CD4-positive, alpha-beta T cell treated with Interleukin-6 at 100 ng/mL for 8 hours (primary cell): Measurements from ENCODE around the gene ITPR2.
A peak's percentile ranks its signal among the peaks of the same experiment; 100 is the strongest.
"Not testable (repeated sequence)": the region's sequence is repeated elsewhere in the genome, so short reads cannot be mapped to it uniquely, and the experiment has no call there.

Experiments used
- DNase-seq: peaks from one replicate; pipeline ENCODE4 v3.0.0-alpha.2; 2020; ENCODE audit warnings: mixed read lengths, low spot score

The ITPR2 gene

DNA sequence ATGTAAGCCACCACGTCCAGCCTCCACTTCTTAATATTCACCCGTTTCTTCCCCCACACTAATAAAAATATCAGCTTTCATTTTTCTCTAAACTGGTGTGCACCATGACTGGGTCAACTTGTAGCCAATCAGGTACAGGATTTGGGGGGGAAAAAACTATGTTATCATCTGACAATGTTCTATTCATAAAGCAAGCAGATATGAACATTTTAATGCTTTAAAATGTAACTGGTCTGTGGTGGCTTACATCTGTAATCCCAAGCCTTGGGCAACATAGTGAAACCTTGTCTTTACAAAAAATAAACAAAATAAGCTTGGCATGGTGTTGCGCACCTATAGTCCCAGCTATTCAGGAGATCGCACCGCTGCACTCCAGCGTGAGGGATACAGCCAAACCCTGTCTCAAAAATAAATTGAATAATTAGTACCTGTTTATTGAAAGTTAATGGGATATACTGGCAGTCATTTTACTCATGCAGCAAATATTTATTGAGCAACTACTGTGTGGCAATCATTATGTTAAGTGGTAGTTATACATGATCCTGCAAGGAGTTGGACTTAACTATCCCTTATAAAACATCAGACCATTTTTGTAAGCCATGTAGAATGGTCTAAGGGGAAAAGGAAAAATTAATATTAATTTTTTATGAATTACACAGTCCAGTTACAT lies 15.3 kb upstream of the ITPR2 start:
- no peak for DNase-seq

DNA sequence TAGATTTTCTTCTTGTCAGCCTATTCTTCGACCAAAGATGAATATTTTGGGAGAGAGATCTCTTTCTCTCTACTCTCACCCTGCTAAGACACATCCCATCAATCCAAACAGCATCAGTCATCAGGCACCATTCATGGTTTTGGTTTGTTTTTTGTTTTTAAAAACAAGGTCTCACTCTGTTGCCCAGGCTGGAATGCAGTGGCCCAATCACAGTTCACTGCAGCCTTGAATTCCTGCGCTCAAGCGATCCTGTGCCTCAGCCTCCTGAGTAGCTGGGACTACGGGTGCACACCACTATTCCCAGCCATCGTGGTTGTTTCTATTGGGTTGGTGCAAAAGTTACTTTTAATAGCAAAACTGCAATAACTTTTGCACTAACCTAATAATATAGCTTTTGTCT lies 14.4 kb upstream of the ITPR2 start:
- DNase-seq = no peak

DNA sequence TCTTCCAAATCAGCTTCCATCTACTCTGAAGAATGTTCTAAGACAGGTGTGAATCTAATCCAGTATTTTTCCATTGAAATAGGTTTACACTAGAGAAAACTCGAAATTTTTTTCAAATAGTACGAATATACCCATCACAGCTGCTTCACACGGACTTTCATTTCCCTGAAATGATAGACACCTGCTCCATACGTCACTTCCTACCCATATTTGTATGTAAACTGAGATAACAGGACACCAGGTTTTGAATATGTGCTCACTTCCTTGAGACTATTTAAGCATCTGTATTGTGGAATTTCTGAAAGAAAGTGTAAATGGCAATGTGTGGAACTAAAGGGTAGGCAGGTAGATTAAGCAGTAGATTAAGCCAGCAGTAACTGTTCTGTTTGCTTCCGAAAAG lies 13.4 kb upstream of the ITPR2 start:
- no peak for DNase-seq

DNA sequence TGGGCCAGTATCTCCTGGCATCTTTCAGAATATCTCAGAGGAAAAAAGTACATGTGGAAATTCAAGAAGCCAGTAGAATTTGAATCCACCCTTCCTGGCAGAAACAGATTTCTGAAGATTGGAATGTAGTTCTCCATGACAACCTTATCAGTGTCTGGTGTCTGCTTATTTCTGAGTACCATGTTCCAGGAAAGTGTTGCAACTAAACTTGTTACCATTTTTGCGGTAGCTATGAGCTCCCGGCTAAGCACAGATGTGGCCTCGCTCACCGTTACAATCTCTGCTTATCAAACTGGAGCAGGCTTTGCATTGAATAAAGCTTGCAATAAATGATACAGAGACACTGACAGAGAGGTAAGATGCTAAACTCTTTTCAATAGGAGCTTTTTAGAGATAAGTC lies 13.0 kb upstream of the ITPR2 start:
- no peak for DNase-seq

DNA sequence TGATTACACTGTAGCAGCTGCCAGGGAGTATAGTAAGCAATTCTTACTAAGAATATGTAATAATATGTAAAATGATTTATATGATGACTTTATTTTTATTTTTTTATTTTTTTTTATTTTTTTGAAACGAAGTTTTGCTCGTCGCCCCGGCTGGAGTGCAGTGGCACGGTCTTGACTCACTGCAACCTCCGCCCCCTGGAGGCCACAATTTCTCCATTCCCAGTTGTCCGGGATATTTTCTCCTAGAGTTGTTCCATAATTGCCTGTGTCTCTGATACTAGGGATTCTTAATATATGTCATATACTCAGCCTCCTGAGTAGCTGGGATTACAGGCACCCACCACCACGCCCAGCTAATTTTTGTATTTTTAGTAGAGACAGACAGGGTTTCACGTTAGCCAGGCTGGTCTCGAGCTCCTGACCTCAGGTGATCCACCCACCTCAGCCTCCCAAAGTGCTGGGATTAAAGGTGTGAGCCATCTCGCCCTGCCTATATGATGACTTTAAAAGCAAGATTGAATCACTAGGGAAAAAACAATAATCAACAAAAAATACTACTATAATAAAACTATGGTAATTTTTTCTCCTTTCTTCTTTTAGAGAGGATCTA lies 12.2 kb upstream of the ITPR2 start:
- DNase-seq = no peak

DNA sequence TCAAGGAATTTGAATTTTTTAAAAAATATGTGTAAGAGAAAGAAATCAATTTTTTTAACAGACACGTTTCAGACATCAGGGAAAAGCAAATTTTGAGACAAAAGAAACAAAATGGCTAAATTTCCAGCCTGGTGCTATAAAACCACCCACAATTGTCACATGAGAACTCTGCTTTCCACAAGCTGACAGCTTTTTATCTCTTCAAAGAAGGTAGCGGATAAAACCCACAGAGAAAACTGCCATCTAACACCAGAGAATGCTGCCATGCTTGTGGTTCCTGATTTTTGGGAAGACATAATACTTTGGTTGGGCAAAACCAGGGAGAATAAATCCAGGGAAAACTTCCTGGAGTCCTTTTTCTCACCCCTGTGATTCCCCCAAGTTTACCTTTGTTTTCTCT lies 10.3 kb upstream of the ITPR2 start:
- DNase-seq = no peak

DNA sequence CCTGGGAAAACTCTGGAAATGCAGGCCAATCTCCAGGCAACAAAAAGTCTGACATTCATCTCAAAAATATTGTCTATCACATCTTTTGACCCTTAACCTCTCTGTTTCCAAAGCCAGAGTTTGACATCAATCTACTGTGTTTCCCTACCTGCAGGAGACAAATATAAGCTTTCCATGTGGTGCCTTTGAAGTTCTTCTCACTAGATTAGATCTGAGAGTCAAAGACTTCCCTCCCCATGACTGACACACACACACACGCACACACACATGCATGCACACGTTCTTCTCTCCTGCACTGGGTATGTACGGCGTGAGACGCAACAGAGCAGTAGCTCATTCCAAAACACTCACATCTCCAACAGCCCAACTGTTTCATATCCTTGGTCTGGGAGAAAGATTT lies 8.1 kb upstream of the ITPR2 start:
- no peak for DNase-seq

DNA sequence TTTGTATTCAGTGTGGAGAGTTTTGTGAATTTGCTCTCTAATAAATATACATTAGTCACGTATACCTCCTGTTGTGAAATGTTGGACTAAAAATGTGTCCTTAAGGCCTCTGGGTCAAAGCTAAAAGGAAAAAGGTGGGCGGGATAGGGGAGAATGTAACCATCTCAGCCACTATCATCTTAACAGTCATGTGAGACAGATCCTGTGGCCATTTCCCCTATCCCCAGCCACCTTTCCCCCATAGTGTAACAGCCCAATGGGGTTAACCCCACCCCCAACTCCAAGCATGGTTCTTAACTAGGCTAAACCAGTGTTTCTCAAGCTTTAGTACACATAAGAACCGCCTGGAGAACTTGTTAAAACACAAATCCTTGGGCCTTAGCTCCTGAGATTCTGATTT lies 6.5 kb upstream of the ITPR2 start:
- DNase-seq = no peak

DNA sequence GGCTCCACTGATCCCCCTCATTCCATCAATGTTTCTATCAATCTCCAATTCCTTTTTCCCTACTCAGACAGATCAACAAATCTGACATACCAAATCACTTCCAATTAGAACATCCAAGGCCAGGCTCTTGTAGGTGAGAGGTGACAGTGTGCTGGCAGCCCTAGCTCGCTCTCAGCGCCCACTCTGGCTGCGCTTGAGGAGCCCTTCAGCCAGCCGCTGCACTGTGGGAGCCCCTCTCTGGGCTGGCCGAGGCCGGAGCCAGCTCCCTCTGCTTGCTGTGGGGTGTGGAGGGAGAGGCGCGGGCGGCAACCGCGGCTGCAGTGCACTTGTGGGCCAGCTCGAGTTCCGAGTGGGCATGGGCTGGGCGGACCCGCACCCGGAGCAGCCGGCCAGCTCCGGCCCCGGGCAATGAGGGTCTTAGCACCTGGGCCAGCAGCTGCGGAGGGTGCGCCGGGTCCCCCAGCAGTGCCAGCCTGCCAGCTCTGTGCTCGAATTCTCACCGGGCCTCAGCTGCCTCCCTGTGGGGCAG lies 6.0 kb upstream of the ITPR2 start:
- DNase-seq = no peak

DNA sequence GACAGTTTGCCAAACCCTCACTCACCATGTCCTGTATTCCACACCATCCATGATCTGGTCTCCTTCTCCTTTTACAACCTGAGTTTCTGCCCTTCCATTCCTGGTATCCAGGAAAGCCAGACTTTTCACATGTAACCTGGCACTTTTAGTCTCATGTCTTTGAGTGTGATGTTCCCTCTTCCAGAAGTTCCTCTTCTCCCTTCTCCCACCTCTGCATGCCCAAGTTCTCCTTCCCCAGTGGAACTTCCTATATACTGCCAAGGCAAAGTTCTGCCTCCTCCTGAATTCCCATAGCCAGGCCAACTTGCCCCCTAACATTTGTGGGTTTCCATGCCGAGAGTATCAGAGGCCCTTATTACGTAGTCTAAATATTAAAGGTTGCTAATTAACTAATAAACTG lies 3.2 kb upstream of the ITPR2 start:
- DNase-seq = no peak

DNA sequence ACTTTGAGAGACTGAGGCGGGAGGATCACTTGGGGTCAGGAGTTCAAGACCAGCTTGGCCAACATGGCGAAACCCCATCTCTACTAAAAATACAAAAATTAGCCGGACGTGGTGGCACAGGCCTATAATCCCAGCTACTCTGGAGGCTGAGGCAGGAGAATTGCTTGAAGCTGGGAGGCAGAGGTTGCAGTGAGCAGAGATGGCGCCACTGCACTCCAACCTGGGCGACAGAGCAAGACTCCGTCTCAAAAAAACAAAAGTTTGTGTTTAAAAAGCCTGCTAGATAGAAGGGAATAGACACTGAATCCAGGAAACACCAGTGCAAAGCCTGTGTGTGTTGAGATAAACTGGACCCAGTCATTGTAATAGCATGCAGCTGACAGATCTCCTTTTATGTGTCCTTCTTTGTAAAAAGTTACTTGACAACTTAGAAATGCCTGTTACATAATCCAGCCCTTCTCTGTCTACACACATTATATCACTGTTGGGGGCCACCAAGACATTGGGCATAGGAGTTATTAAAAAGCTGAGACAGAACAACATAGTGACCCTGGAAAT lies 1.6 kb upstream of the ITPR2 start:
- not testable (repeated sequence) for DNase-seq

DNA sequence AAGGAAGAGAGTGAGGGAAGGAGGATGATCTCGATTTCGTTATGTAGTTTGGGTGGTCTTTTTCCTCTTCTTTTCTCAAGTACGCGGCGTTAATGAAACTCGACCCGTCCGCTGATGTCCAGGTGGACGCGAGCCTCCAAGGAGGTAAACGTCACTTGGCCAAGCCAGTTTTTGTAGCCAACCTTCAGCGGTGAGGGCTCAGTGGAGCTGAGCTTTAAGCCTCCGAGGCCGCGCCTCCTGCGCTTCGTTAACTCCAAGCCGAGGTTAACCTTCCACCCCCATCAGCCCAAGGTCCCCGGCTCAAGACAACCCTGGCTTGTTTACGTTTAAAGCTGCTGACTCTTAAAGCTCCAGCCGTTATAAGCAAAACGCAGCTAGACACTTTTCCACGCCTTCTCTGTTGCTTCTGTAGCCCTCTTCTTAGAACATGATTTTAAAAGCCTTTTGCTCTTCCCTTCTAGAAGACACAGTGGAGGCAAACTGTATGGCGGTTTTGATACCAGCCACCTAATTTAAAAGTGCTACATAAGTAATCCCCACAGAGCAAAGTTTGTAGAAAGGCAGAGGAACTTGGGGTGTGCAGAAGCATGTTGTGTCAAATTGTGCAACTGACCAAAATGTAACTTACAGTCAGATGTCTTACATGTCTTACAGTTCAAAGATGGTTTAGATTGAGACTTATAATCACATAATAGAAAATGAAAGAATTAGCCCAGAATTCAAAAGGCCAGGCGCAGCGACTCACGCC lies 923 bp upstream of the ITPR2 start:
- DNase-seq = no peak

DNA sequence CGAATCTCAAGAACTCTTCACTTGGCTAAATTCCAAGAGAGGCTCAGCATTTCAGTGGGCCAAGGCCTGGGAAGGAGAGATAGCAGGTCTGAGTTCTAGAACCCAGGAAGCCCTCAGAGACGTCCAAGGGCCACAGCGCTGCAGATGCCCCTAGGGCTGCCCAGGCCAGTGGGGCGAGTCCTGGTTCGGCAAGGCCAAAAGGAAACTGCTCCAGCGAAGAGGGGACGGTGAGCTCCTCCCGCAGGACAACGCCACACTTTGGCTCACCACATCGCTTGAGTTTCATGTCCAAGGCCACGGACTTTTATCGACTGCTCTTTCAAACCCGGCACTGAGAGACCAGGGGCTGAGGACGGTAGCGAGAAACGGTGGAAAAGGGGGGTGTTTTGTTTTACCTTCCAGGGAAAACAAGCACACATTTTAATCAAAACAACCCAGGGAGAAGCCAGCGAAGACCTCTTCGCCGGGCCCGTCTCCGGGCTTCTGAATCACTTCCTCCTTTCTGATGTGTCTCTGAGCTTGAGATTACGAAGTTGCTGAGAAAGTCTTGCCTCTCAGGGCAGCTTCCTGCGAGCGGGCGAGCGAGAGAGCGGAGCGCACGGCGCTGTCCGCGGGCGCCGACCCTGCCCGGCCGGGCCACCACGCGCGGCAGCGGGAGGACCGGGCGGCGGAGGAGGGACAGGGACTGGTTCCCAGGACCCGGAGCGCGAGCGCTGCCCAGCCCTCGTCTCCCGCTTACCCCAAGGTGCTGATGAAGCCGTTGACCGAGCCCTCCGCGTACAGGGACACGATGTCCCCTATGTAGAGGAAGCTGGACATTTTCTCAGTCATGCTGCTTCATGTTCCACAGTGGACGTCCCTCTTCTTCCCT lies 808 bp downstream of the ITPR2 start:
- DNase-seq = peak; percentile 60

DNA sequence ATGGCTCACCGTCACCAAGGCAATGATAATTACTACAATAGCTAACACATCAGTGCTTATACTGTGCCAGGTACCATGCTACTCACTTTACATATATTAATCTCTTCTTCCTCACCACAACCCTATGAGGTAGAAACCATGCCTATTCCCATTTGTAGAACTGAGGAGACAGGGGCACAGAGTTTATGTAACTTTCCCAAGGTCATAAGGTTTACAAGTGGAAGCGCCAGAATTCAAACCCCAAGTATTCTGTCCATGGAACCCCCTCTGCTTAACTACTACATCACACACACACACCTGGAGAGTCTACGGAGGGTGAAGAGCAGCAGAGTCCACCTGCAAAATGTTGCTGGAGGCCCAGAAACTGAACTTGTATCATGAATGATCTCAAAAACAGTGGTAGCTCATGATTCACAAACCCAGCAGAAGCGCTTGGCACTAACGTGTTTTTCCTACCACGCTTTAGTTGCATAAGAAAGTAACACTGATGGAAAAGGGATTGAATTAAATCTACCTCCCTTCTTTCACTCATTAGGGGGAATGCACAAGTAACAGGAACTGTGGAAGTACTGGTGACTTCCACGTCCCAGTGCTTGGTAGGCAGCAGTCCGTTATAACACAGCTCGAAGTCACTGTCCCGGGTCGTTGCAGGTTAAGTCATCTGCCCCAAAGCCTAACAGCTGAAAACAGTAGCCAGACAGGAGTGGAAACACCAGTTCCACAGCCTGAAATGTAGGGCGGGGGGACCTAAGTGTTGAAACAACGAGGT lies 2.0 kb downstream of the ITPR2 start:
- no peak for DNase-seq

DNA sequence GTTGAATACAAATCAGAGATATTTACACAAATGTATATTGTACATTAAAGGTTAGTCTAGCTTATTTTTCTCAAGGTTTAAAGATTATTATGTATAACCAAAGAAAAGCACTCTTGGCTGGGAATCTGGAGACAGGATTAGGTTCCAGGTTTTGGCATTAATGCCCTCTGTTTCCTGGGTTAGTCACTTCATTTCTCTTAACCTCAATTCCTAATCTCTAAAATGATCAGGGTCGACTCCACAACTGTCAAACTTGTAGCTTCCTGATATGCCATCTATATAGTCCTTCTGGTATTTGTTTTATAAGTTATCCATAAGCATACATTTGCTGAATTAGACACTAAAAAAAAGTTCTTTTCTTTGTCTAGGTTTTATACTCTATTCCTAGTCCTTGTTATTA lies 2.6 kb downstream of the ITPR2 start:
- DNase-seq = no peak

DNA sequence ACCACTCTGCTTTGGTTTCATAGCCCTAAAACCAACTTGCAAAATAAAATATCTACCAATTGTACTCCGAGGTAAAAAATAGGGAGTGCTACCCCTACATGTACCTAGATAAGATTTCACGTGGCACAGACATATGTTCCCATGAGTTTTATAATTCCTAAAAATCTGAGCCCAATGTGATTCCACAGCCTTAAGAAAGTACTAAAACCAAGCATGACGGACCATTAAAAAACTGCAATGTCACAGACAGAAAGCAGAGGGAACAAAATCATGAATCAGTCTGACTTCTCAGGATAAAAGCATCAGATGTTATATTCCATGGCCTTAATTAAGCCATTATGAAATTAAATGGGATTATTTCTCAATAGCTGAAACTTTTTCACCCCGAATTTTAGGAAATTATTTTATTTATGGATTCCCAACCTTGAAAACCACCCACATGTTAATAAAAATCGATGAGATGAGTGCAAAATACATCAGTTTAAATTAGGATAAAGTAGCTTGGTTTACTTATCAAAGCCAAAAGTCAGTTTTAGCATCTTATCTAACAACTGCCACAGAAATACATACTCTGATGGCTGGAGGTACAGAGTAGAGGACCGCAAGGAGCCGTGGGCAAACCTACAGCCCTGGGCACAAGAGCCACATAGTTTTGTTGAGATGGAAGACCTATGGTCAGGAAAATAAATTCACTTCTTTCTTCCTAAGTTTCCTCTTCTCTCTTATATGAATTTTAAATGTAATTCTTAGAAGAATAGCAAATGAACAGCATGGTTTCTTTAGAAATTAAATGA lies 4.5 kb downstream of the ITPR2 start:
- no peak for DNase-seq

DNA sequence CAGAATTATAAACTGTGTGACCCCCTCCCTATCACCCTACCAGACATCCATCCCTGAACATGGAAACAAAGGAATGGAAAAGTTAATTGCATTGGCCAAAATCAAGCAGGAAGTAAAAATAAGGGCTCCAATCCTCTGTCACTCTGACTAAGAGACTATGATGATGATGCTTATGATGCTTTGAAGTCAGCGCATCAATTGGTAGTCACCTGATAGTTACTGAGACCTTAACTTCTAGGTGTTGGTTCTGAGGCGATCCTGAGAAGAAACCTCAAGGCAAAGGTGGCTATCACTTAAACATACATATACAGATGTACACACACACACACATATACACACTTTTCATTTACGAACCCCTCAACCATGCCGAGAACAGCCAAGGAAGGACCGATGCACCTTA lies 6.6 kb downstream of the ITPR2 start:
- DNase-seq = no peak

DNA sequence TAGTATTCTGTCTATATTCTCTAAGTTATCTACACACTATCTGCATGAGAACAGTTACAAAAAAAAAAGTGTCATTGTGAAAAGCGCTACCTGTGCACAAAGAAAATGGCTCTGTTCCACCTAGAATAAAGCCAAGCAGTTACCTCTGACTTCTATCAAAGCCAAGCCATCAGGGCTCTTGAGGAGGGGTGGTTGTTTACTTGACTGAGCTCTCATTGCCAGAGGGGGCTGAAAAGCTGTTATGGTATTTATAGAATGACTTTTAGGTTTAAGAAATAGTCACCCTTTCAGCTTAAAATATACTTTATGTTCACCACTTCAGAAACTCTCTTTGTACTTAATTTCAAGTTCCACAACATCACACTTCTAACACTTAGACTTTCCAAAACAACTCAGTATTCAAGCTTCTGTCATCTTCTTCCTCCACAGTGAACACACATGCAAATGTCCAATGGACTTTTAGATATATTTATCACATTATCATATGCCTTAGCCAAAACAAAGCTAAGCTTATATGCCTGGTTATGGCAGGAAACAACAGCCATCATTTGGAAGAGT lies 7.5 kb downstream of the ITPR2 start:
- DNase-seq = no peak

DNA sequence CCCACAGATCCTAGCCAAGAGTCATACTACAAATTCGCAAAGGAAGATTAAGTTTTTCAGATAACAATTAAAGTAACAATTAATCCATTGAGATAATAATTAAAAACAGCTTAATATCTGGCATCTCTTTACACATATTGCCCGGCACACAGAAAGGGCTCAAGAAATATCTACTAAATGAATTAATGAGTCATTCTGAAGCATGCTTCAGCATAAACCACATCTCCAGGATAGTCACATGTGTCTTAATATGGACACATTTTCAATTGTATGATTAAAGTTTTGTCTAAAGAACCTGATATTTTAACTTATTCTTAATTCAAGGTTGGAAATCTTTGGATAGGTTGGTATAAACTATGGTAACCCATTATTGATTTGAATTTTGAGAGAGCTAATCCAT lies 9.6 kb downstream of the ITPR2 start:
- no peak for DNase-seq

DNA sequence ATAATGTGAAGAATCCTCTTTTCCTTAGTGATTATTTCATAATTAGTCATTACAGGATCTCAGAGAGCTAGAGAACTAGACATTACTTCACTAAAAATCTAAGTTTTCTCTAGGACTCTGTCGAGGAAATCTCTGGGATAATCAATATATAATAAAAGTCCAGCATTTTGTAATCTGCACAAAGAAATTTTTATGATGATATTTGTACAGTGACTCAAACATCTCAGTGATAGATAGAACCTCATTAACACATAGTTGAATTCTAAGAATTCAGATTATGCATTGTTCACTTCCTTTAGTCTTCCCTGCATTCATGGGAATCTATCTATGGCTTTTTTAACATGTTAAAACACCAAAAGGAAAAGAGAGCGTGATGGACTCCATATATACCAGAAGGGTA lies 11.0 kb downstream of the ITPR2 start:
- DNase-seq = no peak
